ENCODE results near the gene TTC21A. TPM values are rescaled to one million over a fixed set of nuclear protein-coding genes. Genes with fewer than 3 reads are reported as not detected.

Gene TTC21A
- total and polyA plus RNA-seq, 10 of the 15 experiments (the other 5 are each of a cell fraction or from before 2014, with no cell fraction given) = 0.62 to 3.2 (median 1.2) TPM

DNA sequence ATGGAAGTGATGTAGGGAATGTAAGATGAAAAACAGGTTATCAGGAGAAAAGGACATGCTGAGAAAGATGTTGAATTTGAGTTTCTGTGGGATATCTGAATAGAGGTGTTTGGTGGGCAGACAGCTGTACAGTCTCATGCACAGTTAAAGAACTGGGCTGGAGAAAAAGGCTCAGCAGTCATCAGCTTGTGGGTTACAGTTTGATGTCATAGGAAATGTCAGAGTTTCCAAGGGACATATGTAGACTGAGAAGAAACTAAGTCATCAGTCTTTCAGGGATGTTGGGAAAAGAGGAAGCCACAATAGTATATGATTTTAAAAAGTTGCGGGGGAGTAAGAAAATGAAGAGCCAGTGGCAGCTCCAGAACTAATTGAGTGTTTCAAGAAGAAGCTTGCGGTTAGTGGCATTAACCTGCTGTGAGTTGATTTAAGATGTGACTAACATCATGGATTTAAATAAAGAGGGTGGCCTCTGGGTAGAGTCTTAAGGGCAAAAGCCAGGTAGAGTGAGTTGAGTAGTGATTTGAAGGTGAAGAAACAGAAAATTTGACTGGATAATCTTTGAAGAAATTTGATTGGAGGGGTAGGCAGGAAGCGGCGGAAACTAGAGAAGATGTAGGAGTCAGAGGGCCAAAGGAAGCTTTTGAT, 24.7 kb upstream of the TTC21A start (continued):
- TF ChIP-seq, protein P1, sequence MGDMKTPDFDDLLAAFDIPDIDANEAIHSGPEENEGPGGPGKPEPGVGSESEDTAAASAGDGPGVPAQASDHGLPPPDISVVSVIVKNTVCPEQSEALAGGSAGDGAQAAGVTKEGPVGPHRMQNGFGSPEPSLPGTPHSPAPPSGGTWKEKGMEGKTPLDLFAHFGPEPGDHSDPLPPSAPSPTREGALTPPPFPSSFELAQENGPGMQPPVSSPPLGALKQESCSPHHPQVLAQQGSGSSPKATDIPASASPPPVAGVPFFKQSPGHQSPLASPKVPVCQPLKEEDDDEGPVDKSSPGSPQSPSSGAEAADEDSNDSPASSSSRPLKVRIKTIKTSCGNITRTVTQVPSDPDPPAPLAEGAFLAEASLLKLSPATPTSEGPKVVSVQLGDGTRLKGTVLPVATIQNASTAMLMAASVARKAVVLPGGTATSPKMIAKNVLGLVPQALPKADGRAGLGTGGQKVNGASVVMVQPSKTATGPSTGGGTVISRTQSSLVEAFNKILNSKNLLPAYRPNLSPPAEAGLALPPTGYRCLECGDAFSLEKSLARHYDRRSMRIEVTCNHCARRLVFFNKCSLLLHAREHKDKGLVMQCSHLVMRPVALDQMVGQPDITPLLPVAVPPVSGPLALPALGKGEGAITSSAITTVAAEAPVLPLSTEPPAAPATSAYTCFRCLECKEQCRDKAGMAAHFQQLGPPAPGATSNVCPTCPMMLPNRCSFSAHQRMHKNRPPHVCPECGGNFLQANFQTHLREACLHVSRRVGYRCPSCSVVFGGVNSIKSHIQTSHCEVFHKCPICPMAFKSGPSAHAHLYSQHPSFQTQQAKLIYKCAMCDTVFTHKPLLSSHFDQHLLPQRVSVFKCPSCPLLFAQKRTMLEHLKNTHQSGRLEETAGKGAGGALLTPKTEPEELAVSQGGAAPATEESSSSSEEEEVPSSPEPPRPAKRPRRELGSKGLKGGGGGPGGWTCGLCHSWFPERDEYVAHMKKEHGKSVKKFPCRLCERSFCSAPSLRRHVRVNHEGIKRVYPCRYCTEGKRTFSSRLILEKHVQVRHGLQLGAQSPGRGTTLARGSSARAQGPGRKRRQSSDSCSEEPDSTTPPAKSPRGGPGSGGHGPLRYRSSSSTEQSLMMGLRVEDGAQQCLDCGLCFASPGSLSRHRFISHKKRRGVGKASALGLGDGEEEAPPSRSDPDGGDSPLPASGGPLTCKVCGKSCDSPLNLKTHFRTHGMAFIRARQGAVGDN (IDR thresholded peaks at IDR 0.05) = no peak
- TF ChIP-seq ZSCAN29 (IDR thresholded peaks at IDR 0.05) = no peak
- TF ChIP-seq, protein P2, sequence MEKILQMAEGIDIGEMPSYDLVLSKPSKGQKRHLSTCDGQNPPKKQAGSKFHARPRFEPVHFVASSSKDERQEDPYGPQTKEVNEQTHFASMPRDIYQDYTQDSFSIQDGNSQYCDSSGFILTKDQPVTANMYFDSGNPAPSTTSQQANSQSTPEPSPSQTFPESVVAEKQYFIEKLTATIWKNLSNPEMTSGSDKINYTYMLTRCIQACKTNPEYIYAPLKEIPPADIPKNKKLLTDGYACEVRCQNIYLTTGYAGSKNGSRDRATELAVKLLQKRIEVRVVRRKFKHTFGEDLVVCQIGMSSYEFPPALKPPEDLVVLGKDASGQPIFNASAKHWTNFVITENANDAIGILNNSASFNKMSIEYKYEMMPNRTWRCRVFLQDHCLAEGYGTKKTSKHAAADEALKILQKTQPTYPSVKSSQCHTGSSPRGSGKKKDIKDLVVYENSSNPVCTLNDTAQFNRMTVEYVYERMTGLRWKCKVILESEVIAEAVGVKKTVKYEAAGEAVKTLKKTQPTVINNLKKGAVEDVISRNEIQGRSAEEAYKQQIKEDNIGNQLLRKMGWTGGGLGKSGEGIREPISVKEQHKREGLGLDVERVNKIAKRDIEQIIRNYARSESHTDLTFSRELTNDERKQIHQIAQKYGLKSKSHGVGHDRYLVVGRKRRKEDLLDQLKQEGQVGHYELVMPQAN (conservative IDR thresholded peaks at IDR 0.05) = no peak

DNA sequence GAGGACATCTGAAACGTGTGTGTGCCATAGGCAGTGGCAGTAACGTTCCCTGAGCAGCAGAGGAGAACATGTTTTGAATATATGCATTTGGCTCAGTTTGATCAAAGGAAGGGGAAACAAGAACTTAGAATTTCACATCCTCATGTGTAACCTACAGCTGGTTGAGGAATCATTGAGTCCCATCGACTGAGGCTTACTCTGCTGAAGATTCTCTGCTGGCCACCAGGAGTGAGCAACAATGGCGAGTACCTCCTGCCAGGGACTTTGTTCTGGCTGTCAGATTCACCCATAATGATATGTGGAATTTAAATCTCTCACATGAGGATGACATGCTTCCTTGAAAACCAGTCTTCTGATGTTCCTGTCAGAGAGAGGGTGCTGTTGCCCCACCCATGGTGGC, 21.3 kb upstream of the TTC21A start:
- Histone ChIP-seq H3K9ac (ENCODE audit: control insufficient read depth, insufficient read depth, low read length) (no peak overlapping the region), H3K27me3 (replicated peaks in 1 of 2; ENCODE audit: control insufficient read depth in 2 of 2, insufficient read depth in 2 of 2, low read length in 1 of 2) (no peaks in the 10 kb centered on the region), H3K4me1 (ENCODE audit: control insufficient read depth, insufficient read depth, low read length) (0 out of 2 replicates have a peak, but pooled peaks cover 2% of the 10 kb centered on the region), H3K9me3 (replicated peaks; ENCODE audit: control insufficient read depth, insufficient read depth, low read length) (no peaks in the 10 kb centered on the region), H3K27ac (ENCODE audit: control insufficient read depth, insufficient read depth) (no peak overlapping the region), H2AFZ (ENCODE audit: control insufficient read depth, low read depth, low read length) (no peak overlapping the region), H3K36me3 (ENCODE audit: control insufficient read depth in 2 of 2, insufficient read depth in 2 of 2, low read length in 1 of 2) (peaks cover 3 to 10% of the 10 kb centered on the region in 2 experiments; a peak in 2 of 4 replicates), H3K4me2 (ENCODE audit: control insufficient read depth, insufficient read depth) (no peak overlapping the region), H4K20me1 (ENCODE audit: control insufficient read depth, insufficient read depth) (no peaks in the 10 kb centered on the region), H3K79me2 (ENCODE audit: control insufficient read depth, insufficient read depth, low read length) (no peaks in the 10 kb centered on the region), H3K4me3 (no peak overlapping the region)
- CTCF ChIA-PET = interaction anchor here (1.2 to 1.4 kb wide), 2 partner anchors 30 to 202 kb away, joined by 3 to 6 read pairs; no protein-coding TSS in a partner anchor
- POLR2A ChIA-PET = no interaction called here
- peak; percentile 28; the same call in 2 of the 3 replicates for ATAC-seq
- 1% methylated on average over 4 of the region's 4 CpGs for WGBS (ENCODE audit: insufficient coverage, insufficient replicate concordance, low lambda C conversion rate, missing lambda C conversion rate)
- DNase-seq (ENCODE audit: low read depth, low spot score) = no peak
- no TSS peak for BruUV-seq (replicated peaks)
- intact Hi-C loops (cut with micrococcal nuclease; ENCODE audit: unreplicated experiment) (no loop called here), in situ Hi-C loops (cut with MboI) (no loop called here)
- SMC1A ChIA-PET (ENCODE audit: uncharacterized antibody, unreplicated experiment) = interaction anchor here (1.2 kb wide), 1 partner anchor 20 kb away, joined by 3 read pairs; no protein-coding TSS in a partner anchor
- no peak for FAIRE-seq
- RAD21 ChIA-PET (ENCODE audit: unreplicated experiment) = no interaction called here
- no peak for TF ChIP-seq MYB (IDR thresholded peaks at IDR 0.05; ENCODE audit: borderline replicate concordance, low read depth, low read length)
- no peak for TF ChIP-seq FOXK2 (IDR thresholded peaks at IDR 0.05)
- TF ChIP-seq, protein P3, sequence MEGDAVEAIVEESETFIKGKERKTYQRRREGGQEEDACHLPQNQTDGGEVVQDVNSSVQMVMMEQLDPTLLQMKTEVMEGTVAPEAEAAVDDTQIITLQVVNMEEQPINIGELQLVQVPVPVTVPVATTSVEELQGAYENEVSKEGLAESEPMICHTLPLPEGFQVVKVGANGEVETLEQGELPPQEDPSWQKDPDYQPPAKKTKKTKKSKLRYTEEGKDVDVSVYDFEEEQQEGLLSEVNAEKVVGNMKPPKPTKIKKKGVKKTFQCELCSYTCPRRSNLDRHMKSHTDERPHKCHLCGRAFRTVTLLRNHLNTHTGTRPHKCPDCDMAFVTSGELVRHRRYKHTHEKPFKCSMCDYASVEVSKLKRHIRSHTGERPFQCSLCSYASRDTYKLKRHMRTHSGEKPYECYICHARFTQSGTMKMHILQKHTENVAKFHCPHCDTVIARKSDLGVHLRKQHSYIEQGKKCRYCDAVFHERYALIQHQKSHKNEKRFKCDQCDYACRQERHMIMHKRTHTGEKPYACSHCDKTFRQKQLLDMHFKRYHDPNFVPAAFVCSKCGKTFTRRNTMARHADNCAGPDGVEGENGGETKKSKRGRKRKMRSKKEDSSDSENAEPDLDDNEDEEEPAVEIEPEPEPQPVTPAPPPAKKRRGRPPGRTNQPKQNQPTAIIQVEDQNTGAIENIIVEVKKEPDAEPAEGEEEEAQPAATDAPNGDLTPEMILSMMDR (IDR thresholded peaks at IDR 0.05 in 2 of 3, conservative IDR thresholded peaks at IDR 0.05 in 1 of 3; ENCODE audit: control insufficient read depth in 2 of 3, extremely low read depth in 1 of 3, insufficient read depth in 1 of 3, low read depth in 3 of 3, low read length in 3 of 3) = 0 out of 6 replicates have a peak, but pooled peaks of 1 of the 3 experiments have one; percentile 18
- 0 out of 2 replicates have a peak, but pooled peaks have one; percentile 15 for TF ChIP-seq SPI1 (IDR thresholded peaks at IDR 0.05; ENCODE audit: borderline replicate concordance, insufficient read depth, low read depth, low read length)
- peak; percentile 38; the same call in 1 of the 2 replicates for TF ChIP-seq PAX5 (IDR thresholded peaks at IDR 0.05; ENCODE audit: borderline replicate concordance, low read depth, low read length)
- peak; percentile 78; the same call in 1 of the 3 replicates for TF ChIP-seq POU2F2 (IDR thresholded peaks at IDR 0.05; ENCODE audit: borderline replicate concordance, low read depth, low read length)
- TF ChIP-seq, protein P4, sequence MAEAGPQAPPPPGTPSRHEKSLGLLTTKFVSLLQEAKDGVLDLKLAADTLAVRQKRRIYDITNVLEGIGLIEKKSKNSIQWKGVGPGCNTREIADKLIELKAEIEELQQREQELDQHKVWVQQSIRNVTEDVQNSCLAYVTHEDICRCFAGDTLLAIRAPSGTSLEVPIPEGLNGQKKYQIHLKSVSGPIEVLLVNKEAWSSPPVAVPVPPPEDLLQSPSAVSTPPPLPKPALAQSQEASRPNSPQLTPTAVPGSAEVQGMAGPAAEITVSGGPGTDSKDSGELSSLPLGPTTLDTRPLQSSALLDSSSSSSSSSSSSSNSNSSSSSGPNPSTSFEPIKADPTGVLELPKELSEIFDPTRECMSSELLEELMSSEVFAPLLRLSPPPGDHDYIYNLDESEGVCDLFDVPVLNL (IDR thresholded peaks at IDR 0.05; ENCODE audit: low read depth, low read length) = no peak
- no peak for TF ChIP-seq GABPA (IDR thresholded peaks at IDR 0.05; ENCODE audit: low read depth)
- TF ChIP-seq POLR2AphosphoS5 (IDR thresholded peaks at IDR 0.05; ENCODE audit: low read length) = no peak
